ENCODE measurements around the gene CAPN8.
A peak's percentile ranks its signal among the peaks of the same experiment; 100 is the strongest.

Gene CAPN8

GRCh38 chr1:223653431-223653830 lies 12.1 kb downstream of the CAPN8 start:
- DNase-seq: no peak

- no peak for DNase-seq
Measured at GRCh38 chr1:223653015-223653414, 12.5 kb downstream of the CAPN8 start.

- no peak for DNase-seq
Measured at GRCh38 chr1:223652436-223652941, 13.0 kb downstream of the CAPN8 start.

- DNase-seq: no peak
Measured at GRCh38 chr1:223651291-223651991, 14.1 kb downstream of the CAPN8 start.

- DNase-seq: no peak
Measured at GRCh38 chr1:223650465-223650864, 15.0 kb downstream of the CAPN8 start.

GRCh38 chr1:223649222-223649621 lies 16.3 kb downstream of the CAPN8 start:
- no peak for DNase-seq

- no peak for DNase-seq
Measured at GRCh38 chr1:223647249-223647648, 18.3 kb downstream of the CAPN8 start.

GRCh38 chr1:223645903-223646302 lies 19.6 kb downstream of the CAPN8 start:
- no peak for DNase-seq

- DNase-seq: no peak
Measured at GRCh38 chr1:223642237-223642636, 23.3 kb downstream of the CAPN8 start.

- DNase-seq: no peak
Measured at GRCh38 chr1:223641523-223642039, 23.9 kb downstream of the CAPN8 start.

GRCh38 chr1:223639331-223639749 lies 26.2 kb downstream of the CAPN8 start:
- DNase-seq: peak; percentile 80

GRCh38 chr1:223635236-223635635 lies 30.3 kb downstream of the CAPN8 start:
- DNase-seq: no peak

- DNase-seq: no peak
Measured at GRCh38 chr1:223634423-223634822, 31.1 kb downstream of the CAPN8 start.

- no peak for DNase-seq
Measured at GRCh38 chr1:223631956-223632355, 33.5 kb downstream of the CAPN8 start.

- no peak for DNase-seq
Measured at GRCh38 chr1:223631473-223631872, 34.0 kb downstream of the CAPN8 start.

- DNase-seq: no peak
Measured at GRCh38 chr1:223629126-223629457, 36.4 kb downstream of the CAPN8 start.

GRCh38 chr1:223628233-223629125 lies 37.0 kb downstream of the CAPN8 start:
- DNase-seq: peak; percentile 65

- DNase-seq: no peak
Measured at GRCh38 chr1:223622132-223622842, 43.2 kb downstream of the CAPN8 start.

- no peak for DNase-seq
Measured at GRCh38 chr1:223621312-223621734, 44.2 kb downstream of the CAPN8 start.

GRCh38 chr1:223620297-223620897 lies 45.1 kb downstream of the CAPN8 start:
- DNase-seq: no peak

GRCh38 chr1:223618680-223619079 lies 46.8 kb downstream of the CAPN8 start:
- DNase-seq: no peak

GRCh38 chr1:223617323-223618070 lies 48.0 kb downstream of the CAPN8 start:
- DNase-seq: no peak

Data from OCI-M1 (cell line).